Fibroblast of the conjunctiva (primary cell): ENCODE data around the gene FXYD6.

Experiments used
- DNase-seq: peaks from one replicate; pipeline ENCODE4 v3.0.0-alpha.2; 2010; ENCODE audit warnings: low read depth

The FXYD6 gene

GRCh38 chr11:117828611-117829368, 47.7 kb downstream of the FXYD6 start:
- no peak for DNase-seq

GRCh38 chr11:117827521-117828511, 48.6 kb downstream of the FXYD6 start:
- DNase-seq = no peak

GRCh38 chr11:117826832-117827231, 49.6 kb downstream of the FXYD6 start:
- DNase-seq = no peak

- DNase-seq = no peak
Observed at GRCh38 chr11:117826190-117826570, 50.3 kb downstream of the FXYD6 start.

GRCh38 chr11:117825538-117826189, 50.8 kb downstream of the FXYD6 start:
- no peak for DNase-seq

- DNase-seq = no peak
Observed at GRCh38 chr11:117824571-117825537, 51.6 kb downstream of the FXYD6 start, which contains the start of gene FXYD2. Gene FXYD2, minus strand, starts transcription at chr11:117824744. Its CDS starts 66 bp downstream, at chr11:117824678.

GRCh38 chr11:117823946-117824420, 52.5 kb downstream of the FXYD6 start:
- DNase-seq = no peak

GRCh38 chr11:117823294-117823945, 53.0 kb downstream of the FXYD6 start:
- no peak for DNase-seq

GRCh38 chr11:117822074-117823033, 54.1 kb downstream of the FXYD6 start:
- DNase-seq = no peak

- no peak for DNase-seq
Observed at GRCh38 chr11:117821431-117821830, 55.0 kb downstream of the FXYD6 start.

- no peak for DNase-seq
Observed at GRCh38 chr11:117820516-117820915, 55.9 kb downstream of the FXYD6 start.

GRCh38 chr11:117820071-117820470, 56.4 kb downstream of the FXYD6 start:
- DNase-seq = no peak

- DNase-seq = peak; percentile 29
Observed at GRCh38 chr11:117819096-117820040, 57.1 kb downstream of the FXYD6 start.

GRCh38 chr11:117818041-117818873, 58.2 kb downstream of the FXYD6 start:
- no peak for DNase-seq

GRCh38 chr11:117817368-117818040, 59.0 kb downstream of the FXYD6 start:
- DNase-seq = peak; percentile 50

- no peak for DNase-seq
Observed at GRCh38 chr11:117816846-117817367, 59.6 kb downstream of the FXYD6 start.
